HEK293 (cell line): ENCODE data around the gene TEAD2.

Experiments used
- ZBTB20 ChIP-seq: fragments of 450-650 bp; formaldehyde crosslinking; IDR thresholded peaks from 2 replicates; pipeline ENCODE4 v1.5.1; 2016; ENCODE audit warnings: missing biosample characterization, missing genetic modification characterization
- ZBTB8A ChIP-seq: fragments of 450-650 bp; formaldehyde crosslinking; IDR thresholded peaks from 2 replicates; pipeline ENCODE4 v1.5.1; 2016; ENCODE audit warnings: missing biosample characterization, missing genetic modification characterization
- ZNF274 ChIP-seq, 2 experiments: fragments of 200-500 bp in 1 of 2; fragments of 450-650 bp in 1 of 2; sonication (Bioruptor generic) in 1 of 2; formaldehyde crosslinking in 1 of 2; IDR thresholded peaks; 2 replicates each; pipeline versions ENCODE4 v1.5.1 to v1.6.1; 2014 to 2016; ENCODE audit warnings: borderline replicate concordance in 1 of 2, inconsistent platforms in 1 of 2, low read length in 1 of 2, missing biosample characterization in 1 of 2, missing genetic modification characterization in 1 of 2
- ZNF621 ChIP-seq: fragments of 450-650 bp; formaldehyde crosslinking; IDR thresholded peaks from 2 replicates; pipeline ENCODE4 v1.5.1; 2017; ENCODE audit warnings: missing biosample characterization, missing genetic modification characterization
- TF ChIP-seq, protein P1 (sequence below): fragments of 450-650 bp; formaldehyde crosslinking; IDR thresholded peaks from 2 replicates; pipeline ENCODE4 v1.5.1; 2016; ENCODE audit warnings: missing biosample characterization, missing genetic modification characterization
- TF ChIP-seq, protein P2 (sequence below): fragments of 450-650 bp; formaldehyde crosslinking; IDR thresholded peaks from 2 replicates; pipeline ENCODE4 v1.5.1; 2016; ENCODE audit warnings: missing biosample characterization, missing genetic modification characterization

- TF ChIP-seq ZBTB20 (tag by site-specific recombination) (no peak), ZNF621 (tag by site-specific recombination) (no peak), ZNF274 (IDR thresholded peaks at IDR 0.05; ENCODE audit: low read length) (no peak), ZNF274 (tag by site-specific recombination; IDR thresholded peaks at IDR 0.05; ENCODE audit: borderline replicate concordance) (no peak), ZBTB8A (no peak)
- TF ChIP-seq, protein P1, sequence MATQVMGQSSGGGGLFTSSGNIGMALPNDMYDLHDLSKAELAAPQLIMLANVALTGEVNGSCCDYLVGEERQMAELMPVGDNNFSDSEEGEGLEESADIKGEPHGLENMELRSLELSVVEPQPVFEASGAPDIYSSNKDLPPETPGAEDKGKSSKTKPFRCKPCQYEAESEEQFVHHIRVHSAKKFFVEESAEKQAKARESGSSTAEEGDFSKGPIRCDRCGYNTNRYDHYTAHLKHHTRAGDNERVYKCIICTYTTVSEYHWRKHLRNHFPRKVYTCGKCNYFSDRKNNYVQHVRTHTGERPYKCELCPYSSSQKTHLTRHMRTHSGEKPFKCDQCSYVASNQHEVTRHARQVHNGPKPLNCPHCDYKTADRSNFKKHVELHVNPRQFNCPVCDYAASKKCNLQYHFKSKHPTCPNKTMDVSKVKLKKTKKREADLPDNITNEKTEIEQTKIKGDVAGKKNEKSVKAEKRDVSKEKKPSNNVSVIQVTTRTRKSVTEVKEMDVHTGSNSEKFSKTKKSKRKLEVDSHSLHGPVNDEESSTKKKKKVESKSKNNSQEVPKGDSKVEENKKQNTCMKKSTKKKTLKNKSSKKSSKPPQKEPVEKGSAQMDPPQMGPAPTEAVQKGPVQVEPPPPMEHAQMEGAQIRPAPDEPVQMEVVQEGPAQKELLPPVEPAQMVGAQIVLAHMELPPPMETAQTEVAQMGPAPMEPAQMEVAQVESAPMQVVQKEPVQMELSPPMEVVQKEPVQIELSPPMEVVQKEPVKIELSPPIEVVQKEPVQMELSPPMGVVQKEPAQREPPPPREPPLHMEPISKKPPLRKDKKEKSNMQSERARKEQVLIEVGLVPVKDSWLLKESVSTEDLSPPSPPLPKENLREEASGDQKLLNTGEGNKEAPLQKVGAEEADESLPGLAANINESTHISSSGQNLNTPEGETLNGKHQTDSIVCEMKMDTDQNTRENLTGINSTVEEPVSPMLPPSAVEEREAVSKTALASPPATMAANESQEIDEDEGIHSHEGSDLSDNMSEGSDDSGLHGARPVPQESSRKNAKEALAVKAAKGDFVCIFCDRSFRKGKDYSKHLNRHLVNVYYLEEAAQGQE (tag by site-specific recombination), result no peak
- TF ChIP-seq, protein P2, sequence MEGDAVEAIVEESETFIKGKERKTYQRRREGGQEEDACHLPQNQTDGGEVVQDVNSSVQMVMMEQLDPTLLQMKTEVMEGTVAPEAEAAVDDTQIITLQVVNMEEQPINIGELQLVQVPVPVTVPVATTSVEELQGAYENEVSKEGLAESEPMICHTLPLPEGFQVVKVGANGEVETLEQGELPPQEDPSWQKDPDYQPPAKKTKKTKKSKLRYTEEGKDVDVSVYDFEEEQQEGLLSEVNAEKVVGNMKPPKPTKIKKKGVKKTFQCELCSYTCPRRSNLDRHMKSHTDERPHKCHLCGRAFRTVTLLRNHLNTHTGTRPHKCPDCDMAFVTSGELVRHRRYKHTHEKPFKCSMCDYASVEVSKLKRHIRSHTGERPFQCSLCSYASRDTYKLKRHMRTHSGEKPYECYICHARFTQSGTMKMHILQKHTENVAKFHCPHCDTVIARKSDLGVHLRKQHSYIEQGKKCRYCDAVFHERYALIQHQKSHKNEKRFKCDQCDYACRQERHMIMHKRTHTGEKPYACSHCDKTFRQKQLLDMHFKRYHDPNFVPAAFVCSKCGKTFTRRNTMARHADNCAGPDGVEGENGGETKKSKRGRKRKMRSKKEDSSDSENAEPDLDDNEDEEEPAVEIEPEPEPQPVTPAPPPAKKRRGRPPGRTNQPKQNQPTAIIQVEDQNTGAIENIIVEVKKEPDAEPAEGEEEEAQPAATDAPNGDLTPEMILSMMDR, result no peak
Observed at GRCh38 chr19:49378512-49378911, 16.3 kb upstream of the TEAD2 start.
